Activated T-cell treated with anti-CD3 and anti-CD28 coated beads, Interleukin-2, amount 50 U/mL, for 72 hours (primary cell): Measurements from ENCODE around the gene LUC7L. TPM values are rescaled to one million over a fixed set of nuclear protein-coding genes. Genes with fewer than 3 reads are reported as not detected.
"Not testable (repeated sequence)": the region's sequence is repeated elsewhere in the genome, so short reads cannot be mapped to it uniquely, and the experiment has no call there.

Source experiments
- ATAC-seq, 2 donors: fragments of 150-1000 bp; cut with Tn5 transposase; replicated peaks in 1 of 2; 2 replicates each; pipeline ENCODE4 v1.10.0; 2021; ENCODE audit warnings: moderate library complexity in 2 of 2, mild to moderate bottlenecking in 1 of 2
- DNase-seq, 2 donors: peaks; one replicate each; pipeline ENCODE4 v3.0.0; 2021 to 2022; ENCODE audit warnings: mixed read lengths in 1 of 2
- H3K27ac Mint-ChIP-seq: one replicate; pipeline ENCODE4 v1.8.0; 2022; ENCODE audit warnings: mild to moderate bottlenecking, moderate library complexity, mixed read lengths
- H3K27me3 Mint-ChIP-seq: one replicate; pipeline ENCODE4 v1.8.0; 2022; ENCODE audit warnings: low read depth, mixed read lengths
- H3K36me3 Mint-ChIP-seq, 2 donors: one replicate each; pipeline ENCODE4 v1.8.0; 2022; ENCODE audit warnings: mixed read lengths in 2 of 2, mild to moderate bottlenecking in 1 of 2; ENCODE audit not compliant: insufficient read depth in 2 of 2
- H3K4me1 Mint-ChIP-seq: one replicate; pipeline ENCODE4 v1.8.0; 2022; ENCODE audit warnings: low read depth, mixed read lengths
- H3K4me3 Mint-ChIP-seq, 2 donors: one replicate each; pipeline ENCODE4 v1.8.0; 2022; ENCODE audit warnings: mild to moderate bottlenecking in 2 of 2, mixed read lengths in 2 of 2, moderate library complexity in 2 of 2
- H3K9me3 Mint-ChIP-seq, 2 donors: one replicate each; pipeline ENCODE4 v1.8.0; 2022; ENCODE audit warnings: mixed read lengths in 2 of 2
- total RNA-seq, 2 donors: library from RNA; stranded (reverse); gene quantifications; one replicate each; pipeline ENCODE4 v1.2.3, GENCODE V29; 2022

The LUC7L gene
- total RNA-seq, 2 donors from 2014 or later, result 56.4 to 69.7 TPM

GRCh38 chr16:160691-161190, 68.5 kb downstream of the LUC7L start:
- H3K4me3 Mint-ChIP-seq, result no peak overlapping the region
- H3K27ac Mint-ChIP-seq, result no peak overlapping the region
- peaks cover 34% of the 10 kb centered on the region for H3K27me3 Mint-ChIP-seq
- no peaks in the 10 kb centered on the region for H3K4me1 Mint-ChIP-seq
- H3K9me3 Mint-ChIP-seq, result no peaks in the 10 kb centered on the region
- ATAC-seq, result no peak
- H3K36me3 Mint-ChIP-seq, result no peaks in the 10 kb centered on the region
- DNase-seq, result no peak

DNA sequence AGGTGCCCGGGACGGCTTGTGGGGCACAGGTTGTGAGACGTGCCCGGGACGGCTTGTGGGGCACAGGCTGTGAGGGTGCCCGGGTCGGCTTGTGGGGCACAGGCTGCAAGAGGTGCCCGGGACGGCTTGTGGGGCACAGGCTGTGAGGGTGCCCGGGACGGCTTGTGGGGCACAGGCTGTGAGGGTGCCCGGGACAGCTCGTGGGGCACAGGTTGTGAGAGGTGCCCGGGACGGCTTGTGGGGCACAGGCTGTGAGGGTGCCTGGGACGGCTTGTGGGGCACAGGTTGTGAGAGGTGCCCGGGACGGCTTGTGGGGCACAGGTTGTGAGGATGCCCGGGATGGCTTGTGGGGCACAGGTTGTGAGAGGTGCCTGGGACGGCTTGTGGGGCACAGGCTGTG, 69.0 kb downstream of the LUC7L start:
- H3K9me3 Mint-ChIP-seq, H3K36me3 Mint-ChIP-seq, H3K4me1 Mint-ChIP-seq, H3K27ac Mint-ChIP-seq, DNase-seq, H3K4me3 Mint-ChIP-seq, ATAC-seq: not testable (repeated sequence)
- peaks cover 35% of the 10 kb centered on the region for H3K27me3 Mint-ChIP-seq

DNA sequence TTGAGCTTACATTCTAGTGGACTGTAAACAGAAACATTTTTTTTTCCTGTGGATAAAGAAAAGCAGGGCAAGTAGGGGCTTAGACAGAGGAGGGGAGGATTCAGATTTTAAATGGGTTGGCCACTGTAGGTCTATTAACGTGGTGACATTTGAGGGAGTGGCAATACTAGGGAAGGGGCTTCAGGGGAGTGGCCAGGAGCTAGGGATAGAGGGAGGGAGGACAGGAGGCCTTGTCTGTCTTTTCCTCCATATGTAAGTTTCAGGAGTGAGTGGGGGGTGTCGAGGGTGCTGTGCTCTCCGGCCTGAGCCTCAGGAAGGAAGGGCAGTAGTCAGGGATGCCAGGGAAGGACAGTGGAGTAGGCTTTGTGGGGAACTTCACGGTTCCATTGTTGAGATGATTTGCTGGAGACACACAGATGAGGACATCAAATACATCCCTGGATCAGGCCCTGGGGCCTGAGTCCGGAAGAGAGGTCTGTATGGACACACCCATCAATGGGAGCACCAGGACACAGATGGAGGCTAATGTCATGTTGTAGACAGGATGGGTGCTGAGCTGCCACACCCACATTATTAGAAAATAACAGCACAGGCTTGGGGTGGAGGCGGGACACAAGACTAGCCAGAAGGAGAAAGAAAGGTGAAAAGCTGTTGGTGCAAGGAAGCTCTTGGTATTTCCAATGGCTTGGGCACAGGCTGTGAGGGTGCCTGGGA, 70.0 kb downstream of the LUC7L start:
- H3K4me3 Mint-ChIP-seq, result no peak overlapping the region
- H3K4me1 Mint-ChIP-seq, result peaks cover 6% of the 10 kb centered on the region
- H3K27ac Mint-ChIP-seq, result no peak overlapping the region
- no peaks in the 10 kb centered on the region for H3K36me3 Mint-ChIP-seq
- no peaks in the 10 kb centered on the region for H3K9me3 Mint-ChIP-seq
- peaks cover 44% of the 10 kb centered on the region for H3K27me3 Mint-ChIP-seq
- DNase-seq, result no peak
- ATAC-seq, result no peak

DNA sequence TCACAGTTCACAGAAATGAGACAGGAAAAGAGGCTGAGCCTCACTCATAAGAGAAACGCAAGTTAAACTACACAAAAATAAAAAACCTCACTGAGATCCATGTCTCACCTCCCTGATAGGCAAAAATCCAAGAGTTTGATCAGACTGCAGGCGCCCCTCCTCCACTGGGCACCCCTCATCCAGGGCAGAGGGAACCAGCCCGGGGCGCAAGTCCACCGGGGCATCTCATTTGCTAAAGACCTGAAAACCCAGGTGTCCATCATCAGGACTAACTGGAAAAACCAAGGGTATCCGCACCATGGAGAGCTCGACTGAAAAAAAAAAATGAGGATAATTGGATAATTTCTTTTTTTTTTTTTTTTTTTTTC, 74.2 kb downstream of the LUC7L start:
- no peaks in the 10 kb centered on the region for H3K36me3 Mint-ChIP-seq
- no peaks in the 10 kb centered on the region for H3K9me3 Mint-ChIP-seq
- H3K27ac Mint-ChIP-seq, result no peak overlapping the region
- peaks cover 45% of the 10 kb centered on the region for H3K27me3 Mint-ChIP-seq
- ATAC-seq, result no peak
- no peak for DNase-seq
- H3K4me3 Mint-ChIP-seq, result peak overlapping the region; percentile 81 to 85
- H3K4me1 Mint-ChIP-seq, result peaks cover 6% of the 10 kb centered on the region

GRCh38 chr16:154217-155030, 74.8 kb downstream of the LUC7L start:
- Mint-ChIP-seq H3K4me3 (peak overlapping the region; percentile 81 to 85), H3K4me1 (peaks cover 6% of the 10 kb centered on the region), H3K36me3 (no peaks in the 10 kb centered on the region), H3K9me3 (no peaks in the 10 kb centered on the region), H3K27me3 (peaks cover 42% of the 10 kb centered on the region), H3K27ac (no peak overlapping the region)
- peak; percentile 40 to 54 for DNase-seq
- ATAC-seq, result peak; percentile 61 to 63

DNA sequence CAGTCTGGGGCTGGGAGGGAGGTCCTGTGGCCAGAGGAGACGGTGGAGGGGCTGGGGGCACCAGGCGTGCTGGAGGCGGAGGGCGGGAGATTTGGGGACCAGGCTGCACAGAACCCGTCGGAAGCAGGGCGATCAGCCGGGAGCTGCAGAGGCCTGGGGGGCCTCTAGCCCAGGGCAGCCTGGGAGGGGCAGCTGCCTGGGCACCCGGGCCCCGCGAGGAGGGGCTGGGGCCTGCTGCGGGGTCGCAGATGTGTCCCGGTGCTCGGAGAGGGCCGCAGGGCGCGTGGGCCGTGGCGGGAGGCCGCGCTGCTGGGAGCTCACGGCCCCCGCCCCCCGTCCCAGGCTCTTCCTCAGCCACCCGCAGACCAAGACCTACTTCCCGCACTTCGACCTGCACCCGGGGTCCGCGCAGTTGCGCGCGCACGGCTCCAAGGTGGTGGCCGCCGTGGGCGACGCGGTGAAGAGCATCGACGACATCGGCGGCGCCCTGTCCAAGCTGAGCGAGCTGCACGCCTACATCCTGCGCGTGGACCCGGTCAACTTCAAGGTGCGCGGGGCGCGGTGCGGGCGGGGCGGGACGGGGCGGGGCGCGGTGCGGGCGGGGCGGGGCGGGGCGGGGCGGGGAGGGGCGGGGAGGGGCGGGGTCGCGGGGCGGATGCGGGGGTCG, 75.6 kb downstream of the LUC7L start:
- DNase-seq, H3K4me1 Mint-ChIP-seq, H3K4me3 Mint-ChIP-seq, H3K36me3 Mint-ChIP-seq, H3K9me3 Mint-ChIP-seq, H3K27ac Mint-ChIP-seq: not testable (repeated sequence)
- peak; percentile 78 to 80 for ATAC-seq
- H3K27me3 Mint-ChIP-seq, result peaks cover 42% of the 10 kb centered on the region

DNA sequence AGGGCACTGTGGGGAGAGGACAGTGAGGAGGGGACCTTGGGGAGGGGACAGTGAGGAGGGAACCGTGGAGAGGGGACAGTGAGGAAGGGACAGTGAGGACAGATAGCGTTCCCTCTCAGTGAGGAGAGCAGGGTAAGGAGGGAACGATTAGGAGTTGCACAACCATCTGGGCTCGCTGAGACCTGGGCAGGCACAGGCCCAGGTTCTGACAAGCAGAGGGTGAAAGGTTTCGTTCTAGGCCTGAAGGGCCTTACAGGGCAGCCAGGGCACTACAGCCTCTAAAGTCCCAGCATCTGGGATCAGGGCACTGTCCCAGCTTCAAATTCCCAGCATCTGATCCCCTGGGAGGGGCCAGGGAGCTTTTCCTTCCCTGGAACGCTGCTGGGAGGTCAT, 76.1 kb downstream of the LUC7L start:
- H3K4me1 Mint-ChIP-seq, H3K27ac Mint-ChIP-seq, DNase-seq, H3K9me3 Mint-ChIP-seq, H3K36me3 Mint-ChIP-seq, ATAC-seq: not testable (repeated sequence)
- Mint-ChIP-seq H3K4me3 (peak overlapping the region in 1 of 2 donors; percentile 54), H3K27me3 (peaks cover 40% of the 10 kb centered on the region)

GRCh38 chr16:152141-153128, 76.8 kb downstream of the LUC7L start, which contains the start of gene HBZ:
Gene HBZ, plus strand, starts transcription at chr16:152644. Its CDS starts 266 bp downstream, at chr16:152910.
- ATAC-seq (no peak), DNase-seq (no peak)
- Mint-ChIP-seq H3K27ac (no peak within 1 kb of the TSS), H3K4me3 (peak within 1 kb of the TSS in 1 of 2 donors; percentile 54), H3K9me3 (no peaks in the 10 kb centered on the region), H3K4me1 (peaks cover 6% of the 10 kb centered on the region), H3K27me3 (peaks cover 33% of the 10 kb centered on the region), H3K36me3 (no peaks in the 10 kb centered on the region)

- H3K4me1 Mint-ChIP-seq, result no peaks in the 10 kb centered on the region
- no peaks in the 10 kb centered on the region for H3K9me3 Mint-ChIP-seq
- no peak overlapping the region for H3K4me3 Mint-ChIP-seq
- no peak overlapping the region for H3K27ac Mint-ChIP-seq
- ATAC-seq (no peak), DNase-seq (no peak)
- peaks cover 20% of the 10 kb centered on the region for H3K27me3 Mint-ChIP-seq
- H3K36me3 Mint-ChIP-seq, result no peaks in the 10 kb centered on the region
Measured at GRCh38 chr16:149024-149660, 80.1 kb downstream of the LUC7L start.

DNA sequence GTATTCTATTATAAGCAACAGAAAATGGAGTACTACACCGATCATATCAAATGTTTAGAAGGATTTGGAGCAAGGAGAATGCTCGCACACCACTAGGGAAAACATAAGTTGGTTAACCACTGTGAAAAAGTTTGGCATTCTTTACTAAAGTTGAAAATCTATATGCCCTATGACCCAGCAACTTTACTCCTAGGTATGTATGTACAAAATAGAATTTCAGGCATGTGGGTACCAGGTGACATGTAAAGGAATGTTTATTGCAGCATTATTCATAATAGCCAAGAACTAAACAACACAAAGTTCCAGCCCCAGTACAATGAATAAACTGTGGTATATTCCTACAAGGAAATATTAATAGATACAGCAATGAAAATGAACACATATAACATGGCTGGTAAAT, 82.6 kb downstream of the LUC7L start:
- H3K9me3 Mint-ChIP-seq, result no peaks in the 10 kb centered on the region
- DNase-seq, result no peak
- H3K36me3 Mint-ChIP-seq, result no peaks in the 10 kb centered on the region
- H3K4me1 Mint-ChIP-seq, result no peaks in the 10 kb centered on the region
- no peak for ATAC-seq
- no peak overlapping the region for H3K27ac Mint-ChIP-seq
- H3K4me3 Mint-ChIP-seq, result no peak overlapping the region
- peaks cover 26% of the 10 kb centered on the region for H3K27me3 Mint-ChIP-seq

DNA sequence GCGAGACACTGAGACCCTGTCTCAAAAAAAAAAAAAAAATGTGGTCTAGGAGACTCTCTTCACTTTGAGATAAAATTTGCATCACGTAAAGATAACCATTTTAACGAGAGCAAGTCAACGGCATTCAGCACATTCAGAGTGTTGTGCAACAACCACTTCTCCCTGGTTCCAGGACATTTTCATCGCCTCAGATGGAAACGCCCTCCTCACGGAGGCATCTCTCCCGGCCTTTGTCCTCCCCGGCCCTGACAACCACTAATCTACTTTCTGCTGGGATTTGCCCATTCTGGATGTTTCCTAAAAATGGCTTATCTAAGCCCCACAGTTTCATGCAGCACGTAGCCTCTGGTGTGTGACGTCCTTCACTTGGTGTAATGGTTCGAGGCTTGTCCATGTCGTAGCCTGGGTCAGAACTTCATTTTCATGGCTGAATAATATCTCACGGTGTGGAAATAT, 84.4 kb downstream of the LUC7L start:
- no peak overlapping the region for H3K27ac Mint-ChIP-seq

GRCh38 chr16:143456-143855, 85.8 kb downstream of the LUC7L start:
- Mint-ChIP-seq H3K9me3 (no peaks in the 10 kb centered on the region), H3K27me3 (peaks cover 13% of the 10 kb centered on the region), H3K36me3 (peaks cover 0 to 2% of the 10 kb centered on the region in 2 donors), H3K27ac (no peak overlapping the region), H3K4me1 (peaks cover 6% of the 10 kb centered on the region), H3K4me3 (no peak overlapping the region)
- ATAC-seq (no peak), DNase-seq (no peak)

More for the DNA sequence above, 84.4 kb downstream of the LUC7L start:
- ATAC-seq, result no peak
- Mint-ChIP-seq H3K9me3 (no peaks in the 10 kb centered on the region), H3K36me3 (no peaks in the 10 kb centered on the region), H3K4me1 (no peaks in the 10 kb centered on the region), H3K4me3 (no peak overlapping the region), H3K27me3 (peaks cover 20% of the 10 kb centered on the region)
- DNase-seq, result no peak
